Endothelial cell of umbilical vein (primary cell): Measurements from ENCODE around the gene SLC16A11. TPM values are rescaled to one million over a fixed set of nuclear protein-coding genes. Genes with fewer than 3 reads are reported as not detected.
A peak's percentile ranks its signal among the peaks of the same experiment; 100 is the strongest.

Experiments used
- BruUV-seq: library from RNA; stranded (reverse); fragments of 400-500 nt; replicated peaks from 2 replicates; lab custom pipeline; 2021; lab: Mats Ljungman, UMichigan
- CTCF ChIA-PET: fragments of 300-600, 350-600 bp; sonication (Branson Sonifier 250); formaldehyde crosslinking; loops from one replicate; lab custom pipeline; 2021; ENCODE audit warnings: antibody characterized with exemption, inconsistent platforms; lab: Charles Lee
- POLR2A ChIA-PET: fragments of 300-600, 350-600 bp; sonication (Branson Sonifier 250); formaldehyde crosslinking; loops from one replicate; lab custom pipeline; 2021; ENCODE audit warnings: antibody characterized with exemption, inconsistent platforms; lab: Charles Lee
- DNase-seq: peaks from one replicate; pipeline ENCODE4 v3.0.0-alpha.2; 2011; ENCODE audit warnings: low read depth, low spot score
- FAIRE-seq: peaks from 2 replicates; lab custom pipeline; 2011; peaks lifted over from hg19 to GRCh38; lab: Jason Lieb, UNC
- H2AFZ ChIP-seq: 2 replicates; pipeline ENCODE4 v1.6.0; 2012; ENCODE audit warnings: low read depth, low read length, control low read depth, inconsistent platforms
- H3K27ac ChIP-seq: 2 replicates; pipeline ENCODE4 v1.5.1; 2011; ENCODE audit warnings: low read depth, mild to moderate bottlenecking, control low read depth, low read length, moderate library complexity; ENCODE audit not compliant: insufficient read depth
- H3K27me3 ChIP-seq, 2 experiments: 2 replicates each; pipeline versions ENCODE4 v1.6.0 to v1.6.1; 2011; ENCODE audit warnings: low read length in 2 of 2, mixed read lengths in 1 of 2; ENCODE audit not compliant: control insufficient read depth in 2 of 2, insufficient read depth in 2 of 2
- H3K36me3 ChIP-seq, 2 experiments: 2 replicates in 1 of 2; 3 replicates in 1 of 2; pipeline ENCODE4 v1.5.1; 2011; ENCODE audit warnings: low read length in 2 of 2, mild to moderate bottlenecking in 1 of 2, moderate library complexity in 1 of 2; ENCODE audit not compliant: control insufficient read depth in 2 of 2, insufficient read depth in 2 of 2; ENCODE audit errors: extremely low read depth in 1 of 2
- H3K4me1 ChIP-seq: 3 replicates; pipeline ENCODE4 v1.5.1; 2011; ENCODE audit warnings: mild to moderate bottlenecking, low read length; ENCODE audit not compliant: control insufficient read depth, insufficient read depth; ENCODE audit errors: extremely low read depth
- H3K4me2 ChIP-seq: 2 replicates; pipeline ENCODE4 v1.6.1; 2011; ENCODE audit warnings: low read length, control low read depth, mixed read lengths; ENCODE audit not compliant: insufficient read depth
- H3K4me3 ChIP-seq, 3 experiments: fragments of 200-600 bp in 1 of 3; sonication (generic), shearing (Covaris generic) in 1 of 3; replicated peaks in 1 of 3; 2 replicates each; pipeline ENCODE4 v1.5.1; 2011 to 2016; ENCODE audit warnings: control low read depth in 3 of 3, low read length in 3 of 3, mild to moderate bottlenecking in 2 of 3, inconsistent platforms in 1 of 3, low read depth in 1 of 3, moderate library complexity in 1 of 3; ENCODE audit not compliant: insufficient read depth in 1 of 3
- H3K79me2 ChIP-seq: 2 replicates; pipeline ENCODE4 v1.6.0; 2012; ENCODE audit warnings: low read length, inconsistent platforms; ENCODE audit not compliant: control insufficient read depth, insufficient read depth
- H3K9ac ChIP-seq: replicated peaks from 2 replicates; pipeline ENCODE3; 2011; ENCODE audit warnings: low read length, control low read depth; ENCODE audit not compliant: insufficient read depth; ENCODE audit errors: extremely low read depth
- H3K9me1 ChIP-seq: replicated peaks from 3 replicates; pipeline ENCODE4 v1.6.0; 2011; ENCODE audit warnings: mild to moderate bottlenecking, low read length; ENCODE audit not compliant: control insufficient read depth, insufficient read depth; ENCODE audit errors: extremely low read depth
- H3K9me3 ChIP-seq: replicated peaks from 2 replicates; pipeline ENCODE4 v1.5.1; 2012; ENCODE audit warnings: low read length, inconsistent platforms; ENCODE audit not compliant: control insufficient read depth, insufficient read depth
- H4K20me1 ChIP-seq: replicated peaks from 2 replicates; pipeline ENCODE3; 2011; ENCODE audit warnings: mild to moderate bottlenecking, low read length; ENCODE audit not compliant: control insufficient read depth, insufficient read depth; ENCODE audit errors: extremely low read depth
- CTCF ChIP-seq, 2 donors: IDR thresholded peaks; 1 replicate in 1 of 2; 2 replicates in 1 of 2; pipeline ENCODE4 v1.5.1; 2011; ENCODE audit warnings: low read length in 2 of 2, mild to moderate bottlenecking in 2 of 2, moderate library complexity in 2 of 2, control low read depth in 1 of 2, inconsistent platforms in 1 of 2, low read depth in 1 of 2; ENCODE audit not compliant: insufficient read depth in 1 of 2; ENCODE audit errors: extremely low read depth in 1 of 2
- EZH2 ChIP-seq: IDR thresholded peaks from 2 replicates; pipeline ENCODE4 v1.6.1; 2012; ENCODE audit warnings: borderline replicate concordance, low read depth, mild to moderate bottlenecking, moderate library complexity, low read length, inconsistent platforms; ENCODE audit not compliant: severe bottlenecking
- FOS ChIP-seq: IDR thresholded peaks from 2 replicates; pipeline ENCODE4 v1.6.1; 2011; ENCODE audit warnings: mild to moderate bottlenecking, low read length, moderate library complexity, borderline replicate concordance; ENCODE audit not compliant: insufficient read depth
- GATA2 ChIP-seq: IDR thresholded peaks from 2 replicates; pipeline ENCODE4 v1.7.0; 2011; ENCODE audit warnings: low read depth, mild to moderate bottlenecking, moderate library complexity, mixed read lengths, low read length; ENCODE audit not compliant: insufficient read length, insufficient read depth
- JUN ChIP-seq: IDR thresholded peaks from 2 replicates; pipeline ENCODE4 v1.6.1; 2011; ENCODE audit warnings: borderline replicate concordance, low read depth; ENCODE audit not compliant: insufficient read length, insufficient read depth
- MAX ChIP-seq: IDR thresholded peaks from 2 replicates; pipeline ENCODE4 v1.6.1; 2011; ENCODE audit not compliant: insufficient read depth, insufficient read length
- MYC ChIP-seq: IDR thresholded peaks from one replicate; pipeline ENCODE4 v1.6.1; 2011; ENCODE audit warnings: mild to moderate bottlenecking, low read depth, low read length
- POLR2A ChIP-seq: IDR thresholded peaks from 2 replicates; pipeline ENCODE4 v1.6.1; 2012; ENCODE audit warnings: low read depth, mild to moderate bottlenecking, control low read depth, low read length
- POLR2AphosphoS5 ChIP-seq: IDR thresholded peaks from 2 replicates; pipeline ENCODE4 v1.6.1; 2012; ENCODE audit warnings: low read depth, mild to moderate bottlenecking, control low read depth, low read length, moderate library complexity; ENCODE audit not compliant: insufficient read depth
- dilution Hi-C: fragments of 300-500 bp; cut with MboI; formaldehyde crosslinking; loops from one replicate; pipeline ENCODE4 v1.15.0; 2019; ENCODE audit warnings: low sequenced_read_pairs; ENCODE audit not compliant: extremely low pct_ligation_motif_present
- intact Hi-C: fragments of 100-400 bp; cut with micrococcal nuclease; formaldehyde crosslinking; loops from one replicate; pipeline ENCODE4 v1.10.0; 2022
- polyA plus RNA-seq, 4 experiments: library from polyadenylated mRNA; depleted of rRNA in 3 of 4; stranded (reverse) in 3 of 4; unstranded in 1 of 4; fragments of >200 nt; gene quantifications; 2 replicates each; pipeline versions ENCODE4 v1.2.1 to v1.2.3, GENCODE V29; 2011 to 2012; ENCODE audit warnings: missing spikeins in 1 of 4
- total RNA-seq: library from RNA; stranded (reverse); gene quantifications from 2 replicates; pipeline ENCODE4 v1.2.3, GENCODE V29; 2021

SLC16A11 gene
- total and polyA plus RNA-seq, 2 donors (not counting 3 experiments of a cell fraction or from before 2014, with no cell fraction given), result 0.95 to 1.4 TPM

- peaks cover 16% of the 10 kb centered on the region for H3K79me2 ChIP-seq
- intact Hi-C loops, result loop anchor here (1.0 kb wide), 2 partner anchors 90 to 338 kb away; no protein-coding TSS in a partner anchor
- no peaks in the 10 kb centered on the region for H3K4me1 ChIP-seq
- peaks cover 13 to 20% of the 10 kb centered on the region in 2 experiments for H3K36me3 ChIP-seq
- no peak overlapping the region for H3K27ac ChIP-seq
- BruUV-seq, result no TSS peak
- no peak overlapping the region for H2AFZ ChIP-seq
- no peak overlapping the region for H3K4me2 ChIP-seq
- no peaks in the 10 kb centered on the region for H3K9me3 ChIP-seq
- H3K9me1 ChIP-seq, result no peaks in the 10 kb centered on the region
- peaks cover 2% of the 10 kb centered on the region for H4K20me1 ChIP-seq
- dilution Hi-C loops, result no loop called here
- no peak overlapping the region for H3K9ac ChIP-seq
- no peak overlapping the region for H3K4me3 ChIP-seq
- no peaks in the 10 kb centered on the region for H3K27me3 ChIP-seq
- peak; percentile 90 for FAIRE-seq
- ChIA-PET CTCF (interaction anchor here (0.6 to 5.8 kb wide), 32 partner anchors 8 to 1705 kb away, joined by 3 to 100 read pairs (median 4); partner anchors contain the start of gene ALOX12), POLR2A (no interaction called here)
- DNase-seq, result peak; percentile 66
- TF ChIP-seq CTCF (IDR thresholded peaks at IDR 0.05; ENCODE audit: extremely low read depth in 1 of 2, insufficient read depth in 1 of 2, low read depth in 1 of 2, low read length in 2 of 2) (peak; percentile 53 to 58), GATA2 (no peak)
Observed at GRCh38 chr17:7004398-7005253, 39.3 kb downstream of the SLC16A11 start.

GRCh38 chr17:7003745-7004144 is 40.1 kb downstream of the SLC16A11 start:
- Histone ChIP-seq H3K9ac (no peak overlapping the region), H3K4me2 (no peak overlapping the region), H2AFZ (no peak overlapping the region), H4K20me1 (peaks cover 2% of the 10 kb centered on the region), H3K9me1 (no peaks in the 10 kb centered on the region), H3K27ac (no peak overlapping the region), H3K27me3 (no peaks in the 10 kb centered on the region), H3K36me3 (peaks cover 14 to 24% of the 10 kb centered on the region in 2 experiments), H3K79me2 (peaks cover 11% of the 10 kb centered on the region), H3K4me1 (no peaks in the 10 kb centered on the region), H3K4me3 (no peak overlapping the region), H3K9me3 (no peaks in the 10 kb centered on the region)
- no peak for FAIRE-seq
- intact Hi-C loops (loop anchor here (1.0 kb wide), 2 partner anchors 89 to 337 kb away; no protein-coding TSS in a partner anchor), dilution Hi-C loops (no loop called here)
- no peak for DNase-seq
- POLR2A ChIA-PET, result no interaction called here
- CTCF ChIA-PET, result interaction anchor here (0.8 to 5.8 kb wide), 25 partner anchors 8 to 342 kb away, joined by 3 to 100 read pairs (median 4); partner anchors contain the start of gene ALOX12
- TF ChIP-seq CTCF (IDR thresholded peaks at IDR 0.05; ENCODE audit: extremely low read depth in 1 of 2, insufficient read depth in 1 of 2, low read depth in 1 of 2, low read length in 2 of 2), result no peak
- no peak for TF ChIP-seq MYC
- TF ChIP-seq EZH2, result no peak
- no peak for TF ChIP-seq FOS
- no peak for TF ChIP-seq MAX
- no peak for TF ChIP-seq POLR2AphosphoS5
- no peak for TF ChIP-seq JUN
- no peak for TF ChIP-seq GATA2
- TF ChIP-seq POLR2A, result no peak
- no TSS peak for BruUV-seq
